ENCODE results near the gene KLHL40. TPM values are rescaled to one million over a fixed set of nuclear protein-coding genes. Genes with fewer than 3 reads are reported as not detected.

The KLHL40 gene
- total RNA-seq, 1 donor from 2014 or later = not detected

DNA sequence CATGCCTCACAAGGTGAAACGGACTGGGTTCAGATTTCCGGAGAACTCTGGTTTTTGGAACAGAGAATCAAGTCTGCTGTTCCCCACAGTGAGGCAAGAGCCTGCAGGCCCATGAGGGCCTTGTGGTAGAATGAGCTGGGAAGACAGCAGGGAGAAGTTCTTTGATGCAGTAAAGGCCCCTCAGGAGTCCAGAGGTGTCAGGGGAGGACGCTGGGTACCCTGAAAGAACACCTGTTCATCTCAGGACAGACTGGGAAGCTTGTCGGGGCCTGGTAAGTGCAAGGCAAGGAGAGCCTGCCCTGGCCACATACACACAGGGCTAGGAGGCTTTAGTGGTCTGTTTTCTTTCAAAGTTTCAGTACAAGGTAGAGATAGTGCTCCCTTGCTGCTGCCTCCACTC is 35.6 kb upstream of the KLHL40 start:
- Histone ChIP-seq H3K27ac (ENCODE audit: low read depth, low read length) (no peak overlapping the region), H3K27me3 (ENCODE audit: insufficient read depth, low read length) (no peaks in the 10 kb centered on the region), H2AFZ (ENCODE audit: low read depth, low read length) (no peak overlapping the region), H3K4me2 (ENCODE audit: low read length) (no peak overlapping the region), H3K79me2 (ENCODE audit: insufficient read depth, low read length) (peaks cover 48% of the 10 kb centered on the region), H3K36me3 (ENCODE audit: insufficient read depth, low read length) (peaks cover 28% of the 10 kb centered on the region), H3K4me1 (ENCODE audit: insufficient read depth, low read length) (peaks cover 35% of the 10 kb centered on the region), H4K20me1 (ENCODE audit: insufficient read depth, low read length) (peaks cover 52% of the 10 kb centered on the region), H3K4me3 (ENCODE audit: insufficient read depth, low read depth, low read length) (no peak overlapping the region), H3K9me3 (ENCODE audit: insufficient read depth, low read depth, low read length) (no peaks in the 10 kb centered on the region), H3K9ac (ENCODE audit: low read length) (no peak overlapping the region)
- peaks cover 13% of the 10 kb centered on the region for H3K36me3 Mint-ChIP-seq (ENCODE audit: low read depth, unreplicated experiment)
- peaks cover 49% of the 10 kb centered on the region for H3K4me1 Mint-ChIP-seq (ENCODE audit: low read depth, unreplicated experiment)
- H3K27ac Mint-ChIP-seq (ENCODE audit: unreplicated experiment) = no peak overlapping the region
- H3K9me3 Mint-ChIP-seq (ENCODE audit: unreplicated experiment) = no peaks in the 10 kb centered on the region
- DNase-seq (ENCODE audit: low read depth) (no peak), FAIRE-seq (no peak)
- H3K4me3 Mint-ChIP-seq (ENCODE audit: unreplicated experiment) = no peak overlapping the region
- TF ChIP-seq, protein P1, sequence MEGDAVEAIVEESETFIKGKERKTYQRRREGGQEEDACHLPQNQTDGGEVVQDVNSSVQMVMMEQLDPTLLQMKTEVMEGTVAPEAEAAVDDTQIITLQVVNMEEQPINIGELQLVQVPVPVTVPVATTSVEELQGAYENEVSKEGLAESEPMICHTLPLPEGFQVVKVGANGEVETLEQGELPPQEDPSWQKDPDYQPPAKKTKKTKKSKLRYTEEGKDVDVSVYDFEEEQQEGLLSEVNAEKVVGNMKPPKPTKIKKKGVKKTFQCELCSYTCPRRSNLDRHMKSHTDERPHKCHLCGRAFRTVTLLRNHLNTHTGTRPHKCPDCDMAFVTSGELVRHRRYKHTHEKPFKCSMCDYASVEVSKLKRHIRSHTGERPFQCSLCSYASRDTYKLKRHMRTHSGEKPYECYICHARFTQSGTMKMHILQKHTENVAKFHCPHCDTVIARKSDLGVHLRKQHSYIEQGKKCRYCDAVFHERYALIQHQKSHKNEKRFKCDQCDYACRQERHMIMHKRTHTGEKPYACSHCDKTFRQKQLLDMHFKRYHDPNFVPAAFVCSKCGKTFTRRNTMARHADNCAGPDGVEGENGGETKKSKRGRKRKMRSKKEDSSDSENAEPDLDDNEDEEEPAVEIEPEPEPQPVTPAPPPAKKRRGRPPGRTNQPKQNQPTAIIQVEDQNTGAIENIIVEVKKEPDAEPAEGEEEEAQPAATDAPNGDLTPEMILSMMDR (IDR thresholded peaks at IDR 0.05; ENCODE audit: insufficient read depth, low read depth, low read length) = no peak
- no peak for TF ChIP-seq EZH2 (IDR thresholded peaks at IDR 0.05; ENCODE audit: insufficient read depth, low read length)
- H3K27me3 Mint-ChIP-seq (ENCODE audit: low read depth, unreplicated experiment) = no peaks in the 10 kb centered on the region

DNA sequence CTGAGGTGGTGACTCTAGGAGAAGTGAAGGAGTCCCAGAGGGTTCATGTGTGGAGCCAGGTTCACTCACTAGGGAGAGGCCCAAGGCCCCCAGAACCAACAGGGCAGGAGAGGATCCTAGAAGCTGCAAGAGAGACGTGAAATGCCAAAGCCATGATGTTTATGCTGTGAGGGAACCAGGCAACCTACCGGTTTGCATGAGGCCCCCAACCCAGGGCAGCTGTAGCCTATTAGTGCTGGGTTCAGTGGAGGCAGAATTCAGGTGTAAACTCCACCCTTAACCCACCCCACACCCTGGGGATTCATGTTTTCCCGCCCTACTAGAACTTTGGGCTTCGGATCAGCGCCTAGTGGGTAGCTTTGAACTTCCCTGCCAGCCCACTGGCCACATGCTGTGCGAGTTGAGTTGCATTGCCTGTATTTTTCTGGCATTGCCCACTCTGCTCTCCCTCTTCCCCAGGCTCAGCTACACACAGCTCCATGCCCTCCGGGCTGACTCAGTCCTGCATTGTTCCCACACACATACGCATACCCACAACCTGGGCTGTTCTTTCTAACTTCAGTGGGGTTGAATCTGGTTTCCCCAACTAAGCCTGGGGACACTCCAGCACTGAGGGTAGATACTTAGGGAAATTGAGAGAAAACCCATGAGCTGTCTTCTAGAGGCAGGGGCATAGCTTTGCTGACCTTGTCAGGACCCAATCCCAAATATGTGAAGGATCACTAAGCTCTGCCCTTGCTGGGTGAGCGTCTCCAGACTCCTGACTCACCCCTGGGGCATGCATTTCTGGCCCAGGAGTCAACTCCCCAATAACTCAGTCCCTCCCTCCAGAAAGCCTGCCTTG is 33.9 kb upstream of the KLHL40 start:
- Histone ChIP-seq H4K20me1 (ENCODE audit: insufficient read depth, low read length) (peaks cover 59% of the 10 kb centered on the region), H3K4me3 (ENCODE audit: insufficient read depth, low read depth, low read length) (no peak overlapping the region), H3K4me1 (ENCODE audit: insufficient read depth, low read length) (peaks cover 51% of the 10 kb centered on the region), H3K9me3 (ENCODE audit: insufficient read depth, low read depth, low read length) (no peaks in the 10 kb centered on the region), H3K4me2 (ENCODE audit: low read length) (peak overlapping the region; percentile 97), H3K79me2 (ENCODE audit: insufficient read depth, low read length) (peaks cover 61% of the 10 kb centered on the region), H3K27ac (ENCODE audit: low read depth, low read length) (peak overlapping the region; percentile 52), H3K27me3 (ENCODE audit: insufficient read depth, low read length) (no peaks in the 10 kb centered on the region), H3K36me3 (ENCODE audit: insufficient read depth, low read length) (peaks cover 21% of the 10 kb centered on the region), H3K9ac (ENCODE audit: low read length) (peak overlapping the region; percentile 39), H2AFZ (ENCODE audit: low read depth, low read length) (no peak overlapping the region)
- peak overlapping the region; percentile 75 for H3K4me3 Mint-ChIP-seq (ENCODE audit: unreplicated experiment)
- H3K27me3 Mint-ChIP-seq (ENCODE audit: low read depth, unreplicated experiment) = no peaks in the 10 kb centered on the region
- TF ChIP-seq, protein P1 (IDR thresholded peaks at IDR 0.05; ENCODE audit: insufficient read depth, low read depth, low read length) = no peak
- TF ChIP-seq EZH2 (IDR thresholded peaks at IDR 0.05; ENCODE audit: insufficient read depth, low read length) = no peak
- H3K36me3 Mint-ChIP-seq (ENCODE audit: low read depth, unreplicated experiment) = peaks cover 13% of the 10 kb centered on the region
- H3K9me3 Mint-ChIP-seq (ENCODE audit: unreplicated experiment) = no peaks in the 10 kb centered on the region
- FAIRE-seq (peak; percentile 34), DNase-seq (ENCODE audit: low read depth) (peak; percentile 65)
- peak overlapping the region; percentile 94 for H3K27ac Mint-ChIP-seq (ENCODE audit: unreplicated experiment)
- H3K4me1 Mint-ChIP-seq (ENCODE audit: low read depth, unreplicated experiment) = peaks cover 49% of the 10 kb centered on the region

DNA sequence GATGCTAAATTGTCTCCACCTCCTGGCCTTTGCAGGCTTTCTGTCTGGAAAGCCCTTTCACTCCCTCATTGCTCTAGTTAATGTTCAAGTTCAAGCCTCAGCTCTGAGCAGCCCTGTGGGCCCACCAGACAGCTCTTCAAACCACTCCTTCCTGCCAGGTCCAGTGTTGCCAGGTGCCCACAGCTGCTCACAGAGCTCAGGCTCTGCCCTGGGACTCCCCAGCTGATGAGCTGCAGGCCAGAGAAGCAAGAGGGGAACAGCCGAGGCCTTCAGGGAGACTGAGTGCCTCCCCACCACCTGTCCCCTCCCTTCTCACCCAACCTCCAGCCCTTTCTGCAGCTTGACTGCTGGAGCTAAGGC is 33.1 kb upstream of the KLHL40 start:
- Histone ChIP-seq H2AFZ (ENCODE audit: low read depth, low read length) (peak overlapping the region; percentile 12), H3K4me2 (ENCODE audit: low read length) (peak overlapping the region; percentile 97), H3K4me3 (ENCODE audit: insufficient read depth, low read depth, low read length) (no peak overlapping the region), H3K9me3 (ENCODE audit: insufficient read depth, low read depth, low read length) (no peaks in the 10 kb centered on the region), H3K27me3 (ENCODE audit: insufficient read depth, low read length) (no peaks in the 10 kb centered on the region), H3K36me3 (ENCODE audit: insufficient read depth, low read length) (peaks cover 15% of the 10 kb centered on the region), H3K79me2 (ENCODE audit: insufficient read depth, low read length) (peaks cover 60% of the 10 kb centered on the region), H3K4me1 (ENCODE audit: insufficient read depth, low read length) (peaks cover 51% of the 10 kb centered on the region), H3K9ac (ENCODE audit: low read length) (peak overlapping the region; percentile 39), H3K27ac (ENCODE audit: low read depth, low read length) (peak overlapping the region; percentile 52), H4K20me1 (ENCODE audit: insufficient read depth, low read length) (peaks cover 60% of the 10 kb centered on the region)
- Mint-ChIP-seq H3K27ac (ENCODE audit: unreplicated experiment) (peak overlapping the region; percentile 91), H3K27me3 (ENCODE audit: low read depth, unreplicated experiment) (no peaks in the 10 kb centered on the region), H3K9me3 (ENCODE audit: unreplicated experiment) (no peaks in the 10 kb centered on the region), H3K4me1 (ENCODE audit: low read depth, unreplicated experiment) (peaks cover 44% of the 10 kb centered on the region), H3K36me3 (ENCODE audit: low read depth, unreplicated experiment) (peaks cover 9% of the 10 kb centered on the region), H3K4me3 (ENCODE audit: unreplicated experiment) (peak overlapping the region; percentile 75)
- FAIRE-seq (no peak), DNase-seq (ENCODE audit: low read depth) (no peak)
- TF ChIP-seq, protein P1 (IDR thresholded peaks at IDR 0.05; ENCODE audit: insufficient read depth, low read depth, low read length) = no peak
- no peak for TF ChIP-seq EZH2 (IDR thresholded peaks at IDR 0.05; ENCODE audit: insufficient read depth, low read length)
